Measurements from ENCODE around the gene TMEM256. TPM values are rescaled to one million over a fixed set of nuclear protein-coding genes. Genes with fewer than 3 reads are reported as not detected.
A peak's percentile ranks its signal among the peaks of the same experiment; 100 is the strongest.

TMEM256 gene
- 100 to 1,000 TPM in 2 of 4 donors, 10 to 100 TPM in 1, 1 to 10 TPM in 1; 10.0 to 129 (median 85.6) TPM for total RNA-seq

DNA sequence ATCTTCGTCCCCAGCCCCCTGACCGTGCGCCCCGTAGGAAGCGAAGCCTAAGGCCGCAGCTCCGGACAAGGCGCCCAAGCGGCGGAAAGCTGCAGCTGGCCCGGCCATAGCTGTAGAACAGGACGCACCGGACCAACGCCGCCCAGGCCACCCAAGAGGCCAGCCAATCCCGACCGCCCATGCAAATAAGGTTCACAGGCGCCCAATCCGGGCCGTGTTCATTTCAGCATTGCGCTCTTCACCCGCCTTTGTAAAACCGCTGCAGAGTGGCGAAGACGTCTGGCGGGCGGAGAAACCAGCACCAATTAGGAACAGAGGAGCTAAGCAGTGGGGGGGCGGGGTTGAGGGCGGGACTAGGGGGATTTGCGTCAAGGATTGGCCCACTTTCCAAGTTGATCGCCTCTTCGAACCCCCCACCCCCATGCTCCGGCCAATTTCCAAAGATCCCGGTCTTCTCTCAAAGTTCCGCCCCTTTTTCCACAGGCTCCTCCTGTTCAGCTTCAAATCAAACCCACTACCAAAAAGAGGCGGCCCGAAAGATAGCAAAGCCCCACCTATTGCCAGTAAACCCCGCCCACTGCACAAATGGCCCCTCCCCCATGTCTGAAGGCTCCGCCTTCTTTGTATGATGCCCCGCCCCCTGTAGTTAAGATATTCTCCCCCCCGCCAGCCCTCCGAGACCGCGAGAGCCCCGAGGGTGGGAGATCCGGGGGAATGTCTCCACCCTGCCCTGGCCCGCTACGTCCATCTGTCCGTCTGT is at the start of gene TMEM256:
TMEM256 (minus strand) TSS at position 121 of the 760 bp plus-strand sequence; CDS start at position 108, 13 bp downstream.
- peak within 1 kb of the TSS; percentile 86 to 98 (median 94) for H3K27ac ChIP-seq
- H3K4me3 ChIP-seq = peak within 1 kb of the TSS; percentile 50 to 84 (median 66)
- 1% methylated on average over 38 of the region's 49 CpGs; no CpG with 5 or more reads in 1 of the 2 donors for WGBS, 2 donors (ENCODE audit: low coverage in 1 of 2)
- intact Hi-C loops (cut with DNase I; ENCODE audit: low total_unique reads) (no loop called here), in situ Hi-C loops (cut with MboI; ENCODE audit: low pct_ligation_motif_present in 1 of 4, low pct_unique_long_range_greater_than_20kb in 1 of 4, low sequenced_read_pairs in 3 of 4) (no loop called here)
- H3K36me3 ChIP-seq = no peaks in the 10 kb centered on the region
- no peaks in the 10 kb centered on the region for H3K9me3 ChIP-seq
- peaks cover 13 to 32% (median 22%) of the 10 kb centered on the region in 4 donors for H3K4me1 ChIP-seq
- peak; percentile 99 for TF ChIP-seq POLR2AphosphoS5 (IDR thresholded peaks at IDR 0.05)
- TF ChIP-seq POLR2A (IDR thresholded peaks at IDR 0.05) = peak; percentile 98
- no peak for TF ChIP-seq EP300 (IDR thresholded peaks at IDR 0.05; ENCODE audit: low read depth)
- TF ChIP-seq, protein P1, sequence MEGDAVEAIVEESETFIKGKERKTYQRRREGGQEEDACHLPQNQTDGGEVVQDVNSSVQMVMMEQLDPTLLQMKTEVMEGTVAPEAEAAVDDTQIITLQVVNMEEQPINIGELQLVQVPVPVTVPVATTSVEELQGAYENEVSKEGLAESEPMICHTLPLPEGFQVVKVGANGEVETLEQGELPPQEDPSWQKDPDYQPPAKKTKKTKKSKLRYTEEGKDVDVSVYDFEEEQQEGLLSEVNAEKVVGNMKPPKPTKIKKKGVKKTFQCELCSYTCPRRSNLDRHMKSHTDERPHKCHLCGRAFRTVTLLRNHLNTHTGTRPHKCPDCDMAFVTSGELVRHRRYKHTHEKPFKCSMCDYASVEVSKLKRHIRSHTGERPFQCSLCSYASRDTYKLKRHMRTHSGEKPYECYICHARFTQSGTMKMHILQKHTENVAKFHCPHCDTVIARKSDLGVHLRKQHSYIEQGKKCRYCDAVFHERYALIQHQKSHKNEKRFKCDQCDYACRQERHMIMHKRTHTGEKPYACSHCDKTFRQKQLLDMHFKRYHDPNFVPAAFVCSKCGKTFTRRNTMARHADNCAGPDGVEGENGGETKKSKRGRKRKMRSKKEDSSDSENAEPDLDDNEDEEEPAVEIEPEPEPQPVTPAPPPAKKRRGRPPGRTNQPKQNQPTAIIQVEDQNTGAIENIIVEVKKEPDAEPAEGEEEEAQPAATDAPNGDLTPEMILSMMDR (IDR thresholded peaks at IDR 0.05) = peak in 1 of 5 experiments; percentile 41
- peak; percentile 99 for DNase-seq
- peaks cover 17% of the 10 kb centered on the region for H3K27me3 ChIP-seq

DNA sequence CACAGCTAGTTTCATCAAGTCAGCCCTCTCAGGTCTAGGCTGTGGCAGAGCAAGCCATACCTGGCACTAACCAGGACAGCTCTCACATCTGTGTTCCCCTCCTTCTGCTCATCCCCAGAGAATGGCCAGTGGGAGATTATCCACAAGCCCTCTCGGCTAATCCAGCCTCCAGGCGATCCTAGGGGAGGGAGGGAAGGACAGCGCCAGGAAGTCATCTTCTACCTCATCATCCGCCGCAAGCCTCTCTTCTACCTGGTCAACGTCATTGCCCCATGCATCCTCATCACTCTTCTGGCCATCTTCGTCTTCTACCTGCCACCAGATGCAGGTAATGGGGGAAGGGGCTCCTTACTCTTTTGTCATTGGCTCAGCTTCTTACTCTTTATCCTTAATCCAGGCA is 44.6 kb upstream of the TMEM256 start:
- Histone ChIP-seq H3K4me3 (no peak overlapping the region), H3K4me1 (peaks cover 0 to 21% (median 8%) of the 10 kb centered on the region in 4 donors), H3K9me3 (no peaks in the 10 kb centered on the region), H3K27ac (no peak overlapping the region), H3K27me3 (peaks cover 42% of the 10 kb centered on the region), H3K36me3 (no peaks in the 10 kb centered on the region)
- 80 to 88% methylated on average over 1 to 7 of the region's 7 CpGs for WGBS, 2 donors (ENCODE audit: low coverage in 1 of 2)
- DNase-seq = no peak
- intact Hi-C loops (cut with DNase I; ENCODE audit: low total_unique reads) (no loop called here), in situ Hi-C loops (cut with MboI; ENCODE audit: low pct_ligation_motif_present in 1 of 4, low pct_unique_long_range_greater_than_20kb in 1 of 4, low sequenced_read_pairs in 3 of 4) (no loop called here)
- TF ChIP-seq, protein P1 (IDR thresholded peaks at IDR 0.05) = no peak
- TF ChIP-seq POLR2A (IDR thresholded peaks at IDR 0.05) (no peak), POLR2AphosphoS5 (IDR thresholded peaks at IDR 0.05) (no peak), EP300 (IDR thresholded peaks at IDR 0.05; ENCODE audit: low read depth) (no peak)

DNA sequence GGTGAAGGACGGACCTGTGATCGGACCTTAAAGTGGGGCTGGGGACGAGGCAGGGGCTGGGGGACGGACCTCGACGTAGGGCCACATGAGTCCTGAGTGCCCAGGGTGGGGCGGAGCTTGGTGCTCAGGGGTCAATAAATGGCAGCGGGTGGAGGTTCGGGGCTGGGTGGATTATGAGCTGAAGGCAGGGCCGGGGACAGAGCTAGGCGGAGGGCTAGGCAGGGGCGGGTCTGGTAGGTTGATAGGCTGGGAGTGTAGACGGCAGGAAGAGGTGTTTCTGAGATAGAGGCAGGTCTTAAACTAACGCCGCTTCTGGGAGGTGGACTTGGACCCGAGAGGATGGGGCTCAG is 41.7 kb upstream of the TMEM256 start:
- in situ Hi-C loops (cut with MboI; ENCODE audit: low pct_ligation_motif_present in 1 of 4, low pct_unique_long_range_greater_than_20kb in 1 of 4, low sequenced_read_pairs in 3 of 4) (no loop called here), intact Hi-C loops (cut with DNase I; ENCODE audit: low total_unique reads) (no loop called here)
- Histone ChIP-seq H3K36me3 (no peaks in the 10 kb centered on the region), H3K9me3 (no peaks in the 10 kb centered on the region), H3K4me3 (peak overlapping the region in 3 of 4 donors; percentile 14 to 44 (median 40)), H3K4me1 (peaks cover under 1 to 24% (median 11%) of the 10 kb centered on the region in 4 donors), H3K27ac (peak overlapping the region in 2 of 4 donors; percentile 36 to 49), H3K27me3 (peaks cover 58% of the 10 kb centered on the region)
- TF ChIP-seq POLR2AphosphoS5 (IDR thresholded peaks at IDR 0.05) (no peak), POLR2A (IDR thresholded peaks at IDR 0.05) (no peak), EP300 (IDR thresholded peaks at IDR 0.05; ENCODE audit: low read depth) (no peak)
- TF ChIP-seq, protein P1 (IDR thresholded peaks at IDR 0.05) = no peak
- 0 to 7% methylated on average over 4 to 16 of the region's 16 CpGs for WGBS, 2 donors (ENCODE audit: low coverage in 1 of 2)
- peak; percentile 91 for DNase-seq

DNA sequence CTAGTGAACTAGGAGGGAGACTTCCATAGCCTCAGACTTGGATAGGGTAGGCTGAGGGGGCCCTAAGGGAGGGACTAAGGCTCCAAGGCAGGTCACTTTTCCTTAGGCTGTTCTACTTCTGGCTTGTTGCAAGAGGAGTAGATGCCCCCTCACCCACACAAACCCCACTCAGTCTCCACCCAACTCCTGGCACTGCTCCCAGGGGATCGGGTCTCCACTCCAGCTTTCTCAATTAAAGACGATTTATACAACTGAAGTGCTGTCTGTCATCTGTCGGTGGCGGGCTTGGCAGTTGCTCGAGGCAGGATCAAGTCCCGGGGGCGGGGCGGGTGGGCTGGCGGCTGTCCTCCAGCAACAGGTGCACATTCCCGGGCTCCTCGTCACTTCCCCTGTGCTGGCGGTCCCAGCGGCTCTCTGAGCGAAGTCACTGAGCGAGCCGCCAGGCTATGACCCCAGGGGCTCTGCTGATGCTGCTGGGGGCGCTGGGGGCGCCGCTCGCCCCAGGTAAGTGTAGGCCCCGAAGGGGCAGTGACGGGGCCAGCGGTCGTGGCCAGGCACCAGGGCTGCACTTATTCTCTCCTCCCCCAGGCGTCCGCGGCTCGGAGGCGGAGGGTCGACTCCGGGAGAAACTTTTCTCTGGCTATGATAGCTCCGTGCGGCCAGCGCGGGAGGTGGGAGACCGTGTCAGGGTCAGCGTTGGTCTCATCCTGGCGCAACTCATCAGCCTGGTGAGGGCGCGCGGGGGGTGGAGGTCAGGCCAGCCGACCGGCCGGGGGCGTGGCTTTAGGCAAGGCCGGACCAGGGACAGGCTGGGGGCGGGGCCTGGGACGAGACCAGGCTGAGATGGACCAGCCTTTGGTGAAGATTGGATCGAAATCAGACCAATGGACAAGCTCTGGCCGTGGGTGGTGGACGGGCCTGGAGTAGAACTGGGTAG is 41.1 kb upstream of the TMEM256 start, which contains the start of gene CHRNB1:
CHRNB1 (plus strand) TSS at position 380 of the 937 bp plus-strand sequence; CDS start at position 447, 67 bp downstream.
- peaks cover 7 to 31% (median 18%) of the 10 kb centered on the region in 4 donors for H3K4me1 ChIP-seq
- no peak for TF ChIP-seq POLR2A (IDR thresholded peaks at IDR 0.05)
- TF ChIP-seq, protein P1 (IDR thresholded peaks at IDR 0.05) = peak in 2 of 5 experiments; percentile 20 to 22
- no peaks in the 10 kb centered on the region for H3K9me3 ChIP-seq
- H3K27me3 ChIP-seq = peaks cover 64% of the 10 kb centered on the region
- WGBS, 2 donors (ENCODE audit: low coverage in 1 of 2) = 9 to 60% methylated on average over 1 to 36 of the region's 51 CpGs
- H3K4me3 ChIP-seq = peak within 1 kb of the TSS; percentile 14 to 44 (median 30)
- no peaks in the 10 kb centered on the region for H3K36me3 ChIP-seq
- peak within 1 kb of the TSS in 2 of 4 donors; percentile 36 to 49 for H3K27ac ChIP-seq
- DNase-seq = peak; percentile 87
- in situ Hi-C loops (cut with MboI; ENCODE audit: low pct_ligation_motif_present in 1 of 4, low pct_unique_long_range_greater_than_20kb in 1 of 4, low sequenced_read_pairs in 3 of 4) = no loop called here
- intact Hi-C loops (cut with DNase I; ENCODE audit: low total_unique reads) = no loop called here

Measured in transverse colon (tissue), 4 donors.